ENCODE measurements around the gene GTPBP4. TPM values are rescaled to one million over a fixed set of nuclear protein-coding genes. Genes with fewer than 3 reads are reported as not detected.

Gene GTPBP4
- total RNA-seq, 1 donor from 2014 or later = 194 TPM

DNA sequence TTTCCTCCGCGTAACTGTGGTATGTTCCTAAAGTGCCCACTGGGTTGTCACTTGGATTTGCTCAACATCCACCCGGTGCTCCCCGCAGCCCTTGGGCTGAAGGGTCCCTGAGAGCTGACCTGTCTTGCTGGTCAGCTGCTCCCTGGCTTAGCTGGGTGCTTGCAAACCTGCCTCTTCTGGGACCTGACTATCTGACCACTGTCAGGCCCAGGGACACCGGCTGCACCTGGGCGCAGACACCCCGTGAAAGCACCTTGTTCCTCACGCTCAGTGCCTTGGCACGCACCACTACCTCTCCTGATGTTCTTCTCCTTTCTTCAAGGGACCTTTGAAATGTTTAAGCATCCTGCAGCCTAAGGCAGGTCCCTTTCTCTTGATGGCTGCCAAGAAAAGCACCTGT, 30.1 kb upstream of the GTPBP4 start:
- peaks cover 3% of the 10 kb centered on the region for H3K27me3 Mint-ChIP-seq
- no peak overlapping the region for H3K27ac Mint-ChIP-seq
- H3K4me1 Mint-ChIP-seq = no peaks in the 10 kb centered on the region
- H3K36me3 Mint-ChIP-seq (ENCODE audit: low read depth) = no peaks in the 10 kb centered on the region
- no peak for DNase-seq
- intact Hi-C loops (cut with micrococcal nuclease) = no loop called here
- H3K9me3 Mint-ChIP-seq = no peaks in the 10 kb centered on the region
- H3K4me3 Mint-ChIP-seq = no peak overlapping the region

- intact Hi-C loops (cut with micrococcal nuclease) = no loop called here
- H3K27me3 Mint-ChIP-seq = peaks cover 3% of the 10 kb centered on the region
- H3K4me1 Mint-ChIP-seq = no peaks in the 10 kb centered on the region
- no peak overlapping the region for H3K4me3 Mint-ChIP-seq
- DNase-seq = no peak
- no peaks in the 10 kb centered on the region for H3K36me3 Mint-ChIP-seq (ENCODE audit: low read depth)
- no peaks in the 10 kb centered on the region for H3K9me3 Mint-ChIP-seq
- no peak overlapping the region for H3K27ac Mint-ChIP-seq
These were observed 29.4 kb upstream of the GTPBP4 start for GRCh38 chr10:958856-959255.

DNA sequence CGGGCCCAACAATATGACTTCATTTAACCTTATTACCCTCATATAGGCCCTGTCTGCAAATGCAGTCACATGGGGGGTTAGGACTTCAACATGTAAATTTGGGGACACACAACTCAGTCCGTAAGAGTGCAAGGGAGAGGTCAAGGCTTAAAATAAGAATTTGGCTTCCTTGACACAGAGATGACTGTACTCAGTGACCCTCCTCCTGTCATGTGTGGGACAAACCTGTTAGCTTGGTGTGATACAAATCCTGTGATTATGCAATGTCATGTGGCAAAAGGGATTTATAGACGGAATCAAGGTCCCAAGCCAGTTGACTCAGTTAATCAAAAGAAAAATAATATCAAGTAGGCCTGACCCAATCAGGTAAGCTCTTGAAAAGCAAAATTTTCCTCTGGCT, 25.9 kb upstream of the GTPBP4 start:
- intact Hi-C loops (cut with micrococcal nuclease) = no loop called here
- Mint-ChIP-seq H3K4me3 (no peak overlapping the region), H3K36me3 (ENCODE audit: low read depth) (no peaks in the 10 kb centered on the region), H3K4me1 (peaks cover 5% of the 10 kb centered on the region), H3K27ac (no peak overlapping the region), H3K27me3 (peaks cover 9% of the 10 kb centered on the region), H3K9me3 (no peaks in the 10 kb centered on the region)
- DNase-seq = no peak

GRCh38 chr10:963186-963585, 25.0 kb upstream of the GTPBP4 start:
- Mint-ChIP-seq H3K9me3 (no peaks in the 10 kb centered on the region), H3K27ac (no peak overlapping the region), H3K36me3 (ENCODE audit: low read depth) (no peaks in the 10 kb centered on the region), H3K27me3 (peaks cover 9% of the 10 kb centered on the region), H3K4me1 (peaks cover 6% of the 10 kb centered on the region), H3K4me3 (no peak overlapping the region)
- intact Hi-C loops (cut with micrococcal nuclease) = no loop called here
- no peak for DNase-seq

- intact Hi-C loops (cut with micrococcal nuclease) = no loop called here
- H3K27me3 Mint-ChIP-seq = peaks cover 12% of the 10 kb centered on the region
- H3K36me3 Mint-ChIP-seq (ENCODE audit: low read depth) = no peaks in the 10 kb centered on the region
- H3K9me3 Mint-ChIP-seq = no peaks in the 10 kb centered on the region
- no peak overlapping the region for H3K4me3 Mint-ChIP-seq
- no peak overlapping the region for H3K27ac Mint-ChIP-seq
- peaks cover 6% of the 10 kb centered on the region for H3K4me1 Mint-ChIP-seq
- no peak for DNase-seq
These were observed 24.6 kb upstream of the GTPBP4 start for GRCh38 chr10:963655-964054.

DNA sequence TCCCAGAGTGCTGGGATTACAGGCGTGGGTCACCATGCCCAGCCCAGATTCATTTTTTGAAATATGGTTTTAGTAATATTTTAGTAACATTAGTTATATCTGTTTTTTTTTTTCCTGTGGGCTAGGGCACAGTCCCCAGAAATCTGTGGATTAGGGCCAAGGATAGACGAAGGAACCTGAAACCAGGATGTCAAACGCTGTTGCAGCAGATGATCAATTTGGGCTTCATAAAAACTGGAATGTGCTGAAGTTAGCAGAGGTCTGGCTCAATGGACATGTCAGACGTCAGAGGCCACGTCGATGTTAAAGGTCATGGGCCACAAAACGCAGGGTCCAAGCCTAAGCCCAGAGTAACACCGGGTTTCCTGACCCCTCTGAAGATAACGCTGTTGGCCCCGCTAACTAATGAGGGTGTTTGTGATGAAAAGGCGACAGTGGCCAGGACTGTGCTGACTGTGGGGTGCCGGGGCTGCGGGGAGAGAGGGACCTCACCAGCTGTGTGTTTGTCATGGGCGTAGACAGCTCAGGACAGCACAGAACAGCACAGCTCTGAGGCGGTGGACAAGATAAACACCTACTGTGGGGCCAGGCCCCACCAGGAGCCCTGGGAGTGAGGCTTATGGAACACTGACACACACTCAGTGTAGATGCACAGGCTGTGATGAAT, 23.8 kb upstream of the GTPBP4 start:
- intact Hi-C loops (cut with micrococcal nuclease) = no loop called here
- Mint-ChIP-seq H3K27ac (no peak overlapping the region), H3K36me3 (ENCODE audit: low read depth) (no peaks in the 10 kb centered on the region), H3K27me3 (peaks cover 20% of the 10 kb centered on the region), H3K4me3 (no peak overlapping the region), H3K9me3 (no peaks in the 10 kb centered on the region), H3K4me1 (peaks cover 6% of the 10 kb centered on the region)
- no peak for DNase-seq

DNA sequence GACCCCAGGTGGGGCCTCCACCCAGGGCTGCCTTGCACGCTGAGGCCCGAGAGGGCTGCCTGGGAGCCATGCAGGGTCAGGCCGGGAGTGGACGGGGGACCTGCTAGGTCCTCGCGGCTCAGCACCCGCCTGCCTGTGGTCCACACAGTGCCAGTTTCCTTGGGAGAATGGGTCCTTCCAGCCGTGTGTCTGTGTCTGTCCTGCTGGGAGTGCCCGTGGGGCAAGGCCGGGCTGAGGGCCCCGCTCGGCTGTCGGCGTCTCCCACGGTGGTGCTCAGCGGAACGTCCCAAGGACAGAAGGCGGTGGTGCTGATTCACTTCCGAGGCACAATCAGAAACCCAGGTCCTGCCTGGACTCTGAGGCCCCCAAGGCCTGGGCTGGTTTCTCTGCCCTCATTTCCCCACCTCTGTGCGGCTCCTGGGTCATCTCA, 23.2 kb upstream of the GTPBP4 start:
- peaks cover 6% of the 10 kb centered on the region for H3K4me1 Mint-ChIP-seq
- no peak overlapping the region for H3K27ac Mint-ChIP-seq
- no peak overlapping the region for H3K4me3 Mint-ChIP-seq
- no peaks in the 10 kb centered on the region for H3K36me3 Mint-ChIP-seq (ENCODE audit: low read depth)
- DNase-seq = no peak
- H3K9me3 Mint-ChIP-seq = no peaks in the 10 kb centered on the region
- intact Hi-C loops (cut with micrococcal nuclease) = no loop called here
- peaks cover 24% of the 10 kb centered on the region for H3K27me3 Mint-ChIP-seq

DNA sequence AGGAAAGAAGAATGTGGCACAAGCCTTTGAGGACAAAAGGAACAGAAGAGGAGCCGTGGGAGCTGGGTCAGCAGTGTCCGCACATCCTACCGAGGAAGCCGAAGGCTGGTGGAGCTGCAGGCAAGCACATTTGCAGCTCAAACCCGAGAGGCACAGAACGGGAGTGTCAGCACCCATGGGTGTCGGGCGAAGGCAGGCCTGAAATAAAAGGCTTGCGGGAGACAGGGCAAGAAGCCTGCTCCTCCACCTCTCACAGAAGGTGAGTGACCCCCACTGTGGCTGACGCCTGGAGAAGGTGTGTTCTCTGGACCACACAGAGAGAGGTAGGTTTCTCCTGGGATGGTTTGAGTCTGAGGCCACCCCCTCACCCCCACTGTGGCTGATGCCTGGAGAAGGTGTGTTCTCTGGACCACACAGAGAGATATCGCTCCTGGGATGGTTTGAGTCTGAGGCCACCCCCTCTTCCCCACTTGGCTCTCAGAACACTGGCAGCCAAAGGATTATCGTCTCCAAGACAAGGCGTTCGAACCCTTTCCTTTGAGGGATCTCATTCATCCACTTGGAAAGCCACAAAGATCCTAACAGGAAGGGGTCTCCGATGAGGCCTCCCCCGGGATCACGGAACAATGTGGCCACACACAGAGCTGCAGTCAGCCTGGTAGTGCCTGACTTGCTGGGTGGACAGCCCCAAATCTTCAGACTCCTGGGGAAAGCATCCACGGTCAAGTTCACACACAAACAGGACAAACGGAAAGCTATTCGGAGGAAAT, 21.6 kb upstream of the GTPBP4 start:
- H3K36me3 Mint-ChIP-seq (ENCODE audit: low read depth) = no peaks in the 10 kb centered on the region
- no peaks in the 10 kb centered on the region for H3K9me3 Mint-ChIP-seq
- H3K4me3 Mint-ChIP-seq = no peak overlapping the region
- DNase-seq = no peak
- intact Hi-C loops (cut with micrococcal nuclease) = no loop called here
- H3K27me3 Mint-ChIP-seq = peaks cover 29% of the 10 kb centered on the region
- no peak overlapping the region for H3K27ac Mint-ChIP-seq
- H3K4me1 Mint-ChIP-seq = peaks cover 6% of the 10 kb centered on the region

DNA sequence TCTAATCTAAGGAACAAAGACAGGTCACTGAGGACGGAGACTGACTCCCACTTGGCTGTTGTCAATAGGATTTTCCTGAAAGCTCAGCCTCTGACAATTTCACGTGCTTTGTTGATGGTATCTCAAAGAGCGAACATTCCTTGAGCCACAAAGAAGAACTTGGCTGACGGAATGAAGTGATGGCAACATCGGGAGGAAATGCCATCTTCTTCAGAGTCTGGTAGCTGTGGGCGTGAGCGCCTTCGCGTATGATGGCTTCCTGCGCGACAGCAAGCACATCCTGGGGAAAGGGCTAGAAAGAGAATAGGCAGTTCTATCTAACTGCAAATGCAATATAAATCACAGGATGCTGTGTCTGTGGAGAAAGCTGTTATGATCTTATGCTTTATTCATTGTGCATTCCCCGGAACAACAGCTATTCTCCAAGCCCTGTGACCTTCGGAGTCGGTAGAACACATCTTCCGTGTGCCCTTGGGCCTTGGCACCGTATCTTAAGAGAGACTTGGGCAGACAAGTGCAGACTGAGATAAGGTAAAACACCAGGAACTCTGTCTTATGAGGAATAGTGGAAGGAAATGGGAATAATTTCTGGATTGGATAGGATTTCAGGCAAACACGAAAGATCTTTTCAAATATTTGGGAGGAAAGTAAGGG, 19.6 kb upstream of the GTPBP4 start:
- Mint-ChIP-seq H3K27ac (no peak overlapping the region), H3K27me3 (peaks cover 29% of the 10 kb centered on the region), H3K4me1 (peaks cover 6% of the 10 kb centered on the region), H3K36me3 (ENCODE audit: low read depth) (no peaks in the 10 kb centered on the region), H3K9me3 (peaks cover 4% of the 10 kb centered on the region), H3K4me3 (no peak overlapping the region)
- intact Hi-C loops (cut with micrococcal nuclease) = no loop called here
- DNase-seq = no peak

- Mint-ChIP-seq H3K4me1 (peaks cover 6% of the 10 kb centered on the region), H3K27me3 (peaks cover 29% of the 10 kb centered on the region), H3K4me3 (no peak overlapping the region), H3K9me3 (peaks cover 4% of the 10 kb centered on the region), H3K27ac (no peak overlapping the region), H3K36me3 (ENCODE audit: low read depth) (no peaks in the 10 kb centered on the region)
- DNase-seq = no peak
- intact Hi-C loops (cut with micrococcal nuclease) = no loop called here
These were observed 18.6 kb upstream of the GTPBP4 start for GRCh38 chr10:969473-970150.

DNA sequence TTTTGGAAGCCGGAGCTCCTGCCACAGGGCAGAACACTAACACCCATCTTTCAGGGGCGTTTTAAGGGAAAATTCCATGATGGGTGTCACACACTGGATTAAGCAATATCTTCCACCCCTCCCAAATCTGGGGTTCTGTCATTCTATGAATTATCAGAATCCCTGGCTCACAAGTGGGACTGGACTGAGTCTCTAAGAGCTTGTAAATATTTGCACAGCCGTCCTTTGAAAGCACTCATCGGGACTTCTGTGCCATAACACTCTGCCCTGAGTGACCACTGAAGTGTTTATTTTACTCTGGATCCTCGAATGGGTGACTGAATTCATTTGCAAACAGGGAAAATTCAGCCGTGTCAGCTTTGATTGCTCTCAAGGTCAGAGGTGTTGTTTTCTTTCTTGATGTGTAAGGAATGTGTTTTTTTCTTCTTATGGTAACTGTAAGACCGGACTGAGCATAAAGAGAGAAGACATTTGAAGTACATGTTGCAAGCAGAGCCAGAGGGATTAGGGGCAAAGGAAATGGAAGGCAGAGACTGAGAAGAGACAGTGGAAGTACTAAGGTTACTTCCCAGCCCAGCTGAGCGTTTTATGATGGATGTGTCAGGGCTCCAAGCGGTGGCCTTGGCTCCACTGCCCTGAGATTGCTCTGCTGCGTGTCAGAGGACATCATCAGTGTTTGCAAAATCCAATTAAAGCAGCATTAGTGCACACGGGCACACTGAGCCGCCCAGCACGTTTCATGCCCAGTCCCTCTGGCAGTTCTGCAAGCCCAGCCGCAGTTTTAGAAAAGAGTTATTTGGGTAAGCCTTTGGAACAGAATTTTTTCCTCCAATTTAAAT, 17.7 kb upstream of the GTPBP4 start:
- intact Hi-C loops (cut with micrococcal nuclease) = no loop called here
- Mint-ChIP-seq H3K4me1 (peaks cover 6% of the 10 kb centered on the region), H3K27ac (no peak overlapping the region), H3K4me3 (no peak overlapping the region), H3K36me3 (ENCODE audit: low read depth) (no peaks in the 10 kb centered on the region), H3K9me3 (peaks cover 4% of the 10 kb centered on the region), H3K27me3 (peaks cover 29% of the 10 kb centered on the region)
- no peak for DNase-seq

DNA sequence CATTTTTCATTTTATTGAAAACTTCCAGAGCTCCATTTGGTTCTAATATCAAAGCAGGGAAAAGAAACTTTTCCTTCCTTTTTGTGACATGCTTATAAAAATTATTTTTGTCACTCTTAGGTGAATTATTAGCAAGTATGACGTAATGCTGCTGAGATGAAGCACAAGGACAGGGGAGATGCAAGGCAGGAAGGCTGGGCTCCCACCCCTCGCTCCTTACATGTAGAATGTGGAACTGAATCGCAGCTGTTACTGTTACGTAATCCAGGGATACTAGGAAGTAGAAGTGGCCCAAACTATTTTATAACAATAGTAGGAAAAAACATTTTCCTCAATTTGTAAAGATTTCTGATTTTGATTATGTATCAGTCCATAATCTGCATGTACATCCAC, 17.1 kb upstream of the GTPBP4 start:
- no peak overlapping the region for H3K27ac Mint-ChIP-seq
- H3K4me3 Mint-ChIP-seq = no peak overlapping the region
- H3K36me3 Mint-ChIP-seq (ENCODE audit: low read depth) = no peaks in the 10 kb centered on the region
- H3K9me3 Mint-ChIP-seq = peaks cover 4% of the 10 kb centered on the region
- no peak for DNase-seq
- peaks cover 6% of the 10 kb centered on the region for H3K4me1 Mint-ChIP-seq
- intact Hi-C loops (cut with micrococcal nuclease) = no loop called here
- H3K27me3 Mint-ChIP-seq = peaks cover 27% of the 10 kb centered on the region

DNA sequence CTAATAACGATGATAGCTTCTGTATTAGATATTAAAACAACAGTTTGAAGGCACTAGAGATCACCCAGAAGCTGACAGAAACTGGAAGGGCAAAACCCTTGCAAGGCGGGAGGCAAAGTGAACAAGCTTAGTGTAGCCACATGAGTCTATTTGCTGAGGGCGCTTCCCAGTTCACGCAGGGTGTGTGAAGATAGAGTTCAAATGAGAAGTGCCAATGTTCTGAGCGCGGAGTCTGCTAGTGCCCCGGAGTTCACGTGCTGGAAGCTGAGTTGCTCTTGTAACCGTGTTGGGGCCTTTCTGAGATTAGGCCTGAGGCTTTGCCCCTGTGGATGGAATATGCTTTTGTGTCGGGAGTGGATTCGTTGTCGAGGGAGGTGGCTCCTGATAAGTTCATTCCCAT, 16.6 kb upstream of the GTPBP4 start:
- Mint-ChIP-seq H3K27ac (no peak overlapping the region), H3K4me3 (no peak overlapping the region), H3K9me3 (peaks cover 7% of the 10 kb centered on the region), H3K36me3 (ENCODE audit: low read depth) (peaks cover 2% of the 10 kb centered on the region), H3K4me1 (peaks cover 6% of the 10 kb centered on the region), H3K27me3 (peaks cover 27% of the 10 kb centered on the region)
- DNase-seq = no peak
- intact Hi-C loops (cut with micrococcal nuclease) = no loop called here
